ENCODE data around the gene GSG1L. TPM values are rescaled to one million over a fixed set of nuclear protein-coding genes. Genes with fewer than 3 reads are reported as not detected.
A peak's percentile ranks its signal among the peaks of the same experiment; 100 is the strongest.

GSG1L gene
- total and polyA plus RNA-seq, 5 experiments from 2014 or later: not detected

GRCh38 chr16:27907457-27907972, 156.0 kb downstream of the GSG1L start:
- H3K9me3 Mint-ChIP-seq: no peaks in the 10 kb centered on the region
- H3K27me3 Mint-ChIP-seq: peaks cover 4 to 38% (median 18%) of the 10 kb centered on the region in 5 donors
- H3K36me3 Mint-ChIP-seq: no peaks in the 10 kb centered on the region
- DNase-seq: no peak
- POLR2A ChIA-PET: no interaction called here
- no peak overlapping the region for H3K4me3 Mint-ChIP-seq
- no peak for ATAC-seq
- H3K27ac Mint-ChIP-seq: peak overlapping the region in 1 of 10 donors; percentile 46
- H3K4me1 Mint-ChIP-seq: no peaks in the 10 kb centered on the region

- POLR2A ChIA-PET: no interaction called here
- Mint-ChIP-seq H3K4me1 (no peaks in the 10 kb centered on the region), H3K4me3 (no peak overlapping the region), H3K27me3 (peaks cover 4 to 38% (median 22%) of the 10 kb centered on the region in 5 donors), H3K27ac (peak overlapping the region in 2 of 10 donors; percentile 3 to 42), H3K9me3 (no peaks in the 10 kb centered on the region), H3K36me3 (no peaks in the 10 kb centered on the region)
- ATAC-seq (no peak), DNase-seq (no peak)
Measured at GRCh38 chr16:27906883-27907282, 156.6 kb downstream of the GSG1L start.

GRCh38 chr16:27903046-27903655, 160.4 kb downstream of the GSG1L start:
- DNase-seq (no peak), ATAC-seq (no peak)
- POLR2A ChIA-PET: no interaction called here
- peaks cover 4 to 42% (median 24%) of the 10 kb centered on the region in 5 donors for H3K27me3 Mint-ChIP-seq
- H3K27ac Mint-ChIP-seq: no peak overlapping the region
- no peaks in the 10 kb centered on the region for H3K36me3 Mint-ChIP-seq
- H3K4me3 Mint-ChIP-seq: no peak overlapping the region
- H3K9me3 Mint-ChIP-seq: no peaks in the 10 kb centered on the region
- H3K4me1 Mint-ChIP-seq: peaks cover 0 to 2% (median 0%) of the 10 kb centered on the region in 4 donors

- Mint-ChIP-seq H3K27ac (no peak overlapping the region), H3K36me3 (no peaks in the 10 kb centered on the region), H3K4me1 (peaks cover 0 to 2% (median 0%) of the 10 kb centered on the region in 4 donors), H3K4me3 (no peak overlapping the region), H3K27me3 (peaks cover 4 to 42% (median 24%) of the 10 kb centered on the region in 5 donors), H3K9me3 (peaks cover 0 to 3% (median 0%) of the 10 kb centered on the region in 9 donors)
- no peak for ATAC-seq
- POLR2A ChIA-PET: no interaction called here
- no peak for DNase-seq
Measured at GRCh38 chr16:27902551-27902950, 161.0 kb downstream of the GSG1L start.

GRCh38 chr16:27901956-27902355, 161.6 kb downstream of the GSG1L start:
- POLR2A ChIA-PET: no interaction called here
- H3K4me1 Mint-ChIP-seq: peaks cover 0 to 2% (median 0%) of the 10 kb centered on the region in 4 donors
- no peaks in the 10 kb centered on the region for H3K36me3 Mint-ChIP-seq
- no peak overlapping the region for H3K4me3 Mint-ChIP-seq
- peaks cover 4 to 42% (median 24%) of the 10 kb centered on the region in 5 donors for H3K27me3 Mint-ChIP-seq
- H3K9me3 Mint-ChIP-seq: peaks cover 0 to 8% (median 0%) of the 10 kb centered on the region in 9 donors
- no peak for ATAC-seq
- no peak overlapping the region for H3K27ac Mint-ChIP-seq
- no peak for DNase-seq

GRCh38 chr16:27899736-27900135, 163.8 kb downstream of the GSG1L start:
- DNase-seq (no peak), ATAC-seq (no peak)
- no peak overlapping the region for H3K27ac Mint-ChIP-seq
- POLR2A ChIA-PET: no interaction called here
- no peak overlapping the region for H3K4me3 Mint-ChIP-seq
- peaks cover 0 to 2% (median 0%) of the 10 kb centered on the region in 4 donors for H3K4me1 Mint-ChIP-seq
- H3K9me3 Mint-ChIP-seq: peaks cover 0 to 12% (median 0%) of the 10 kb centered on the region in 9 donors
- H3K36me3 Mint-ChIP-seq: no peaks in the 10 kb centered on the region
- peaks cover 7 to 54% (median 35%) of the 10 kb centered on the region in 5 donors for H3K27me3 Mint-ChIP-seq

GRCh38 chr16:27894386-27894785, 169.1 kb downstream of the GSG1L start:
- Mint-ChIP-seq H3K4me3 (no peak overlapping the region), H3K36me3 (no peaks in the 10 kb centered on the region), H3K9me3 (peaks cover 0 to 12% (median 0%) of the 10 kb centered on the region in 9 donors), H3K4me1 (peaks cover 0 to 2% (median 0%) of the 10 kb centered on the region in 4 donors), H3K27ac (no peak overlapping the region), H3K27me3 (peaks cover 22 to 53% (median 32%) of the 10 kb centered on the region in 5 donors)
- no peak for DNase-seq
- POLR2A ChIA-PET: no interaction called here
- ATAC-seq: no peak

GRCh38 chr16:27892879-27893278, 170.6 kb downstream of the GSG1L start:
- Mint-ChIP-seq H3K9me3 (peaks cover 0 to 12% (median 0%) of the 10 kb centered on the region in 9 donors), H3K36me3 (no peaks in the 10 kb centered on the region), H3K27me3 (peaks cover 22 to 59% (median 32%) of the 10 kb centered on the region in 5 donors), H3K4me3 (no peak overlapping the region), H3K4me1 (no peaks in the 10 kb centered on the region), H3K27ac (no peak overlapping the region)
- DNase-seq (no peak), ATAC-seq (no peak)
- POLR2A ChIA-PET: no interaction called here

- no peaks in the 10 kb centered on the region for H3K4me1 Mint-ChIP-seq
- no peak overlapping the region for H3K4me3 Mint-ChIP-seq
- H3K27me3 Mint-ChIP-seq: peaks cover 30 to 75% (median 36%) of the 10 kb centered on the region in 5 donors
- ATAC-seq: no peak
- POLR2A ChIA-PET: no interaction called here
- no peak for DNase-seq
- no peaks in the 10 kb centered on the region for H3K36me3 Mint-ChIP-seq
- no peaks in the 10 kb centered on the region for H3K9me3 Mint-ChIP-seq
- H3K27ac Mint-ChIP-seq: peak overlapping the region in 1 of 10 donors; percentile 31
Measured at GRCh38 chr16:27890866-27891265, 172.6 kb downstream of the GSG1L start.

GRCh38 chr16:27890006-27890405, 173.5 kb downstream of the GSG1L start:
- ATAC-seq (no peak), DNase-seq (no peak)
- no peak overlapping the region for H3K27ac Mint-ChIP-seq
- POLR2A ChIA-PET: no interaction called here
- H3K9me3 Mint-ChIP-seq: no peaks in the 10 kb centered on the region
- H3K36me3 Mint-ChIP-seq: no peaks in the 10 kb centered on the region
- no peak overlapping the region for H3K4me3 Mint-ChIP-seq
- H3K27me3 Mint-ChIP-seq: peaks cover 30 to 75% (median 39%) of the 10 kb centered on the region in 5 donors
- no peaks in the 10 kb centered on the region for H3K4me1 Mint-ChIP-seq

GRCh38 chr16:27883576-27883975, 179.9 kb downstream of the GSG1L start:
- ATAC-seq (no peak), DNase-seq (no peak)
- Mint-ChIP-seq H3K36me3 (no peaks in the 10 kb centered on the region), H3K27me3 (peaks cover 30 to 75% (median 35%) of the 10 kb centered on the region in 5 donors), H3K9me3 (peaks cover 0 to 21% (median 7%) of the 10 kb centered on the region in 9 donors), H3K4me1 (no peaks in the 10 kb centered on the region), H3K27ac (no peak overlapping the region), H3K4me3 (no peak overlapping the region)
- POLR2A ChIA-PET: no interaction called here

GRCh38 chr16:27880287-27880686, 183.2 kb downstream of the GSG1L start:
- no peak overlapping the region for H3K4me3 Mint-ChIP-seq
- H3K36me3 Mint-ChIP-seq: peaks cover 0 to 19% (median 7%) of the 10 kb centered on the region in 3 donors
- no peaks in the 10 kb centered on the region for H3K4me1 Mint-ChIP-seq
- peaks cover 18 to 46% (median 25%) of the 10 kb centered on the region in 5 donors for H3K27me3 Mint-ChIP-seq
- ATAC-seq (no peak), DNase-seq (no peak)
- H3K27ac Mint-ChIP-seq: no peak overlapping the region
- H3K9me3 Mint-ChIP-seq: peaks cover 0 to 48% (median 18%) of the 10 kb centered on the region in 9 donors
- POLR2A ChIA-PET: no interaction called here

GRCh38 chr16:27879601-27880247, 183.8 kb downstream of the GSG1L start:
- peak overlapping the region in 1 of 10 donors; percentile 32 for H3K27ac Mint-ChIP-seq
- POLR2A ChIA-PET: no interaction called here
- DNase-seq (no peak), ATAC-seq (no peak)
- peaks cover 0 to 54% (median 23%) of the 10 kb centered on the region in 9 donors for H3K9me3 Mint-ChIP-seq
- H3K36me3 Mint-ChIP-seq: peaks cover 0 to 25% (median 7%) of the 10 kb centered on the region in 3 donors
- no peak overlapping the region for H3K4me3 Mint-ChIP-seq
- no peaks in the 10 kb centered on the region for H3K4me1 Mint-ChIP-seq
- peaks cover 18 to 46% (median 27%) of the 10 kb centered on the region in 5 donors for H3K27me3 Mint-ChIP-seq
